Neural cell (in vitro differentiated cells): ENCODE measurements around the gene TMEM254. TPM values are rescaled to one million over a fixed set of nuclear protein-coding genes. Genes with fewer than 3 reads are reported as not detected.

Experiments
- H2AFZ ChIP-seq: fragments of 200-600, 300-800 bp; sonication (generic), shearing (Covaris generic); 2 replicates; pipeline ENCODE4 v1.6.0; 2014; ENCODE audit warnings: low read depth, mild to moderate bottlenecking, antibody characterized with exemption, low read length, moderate library complexity
- H3F3A ChIP-seq: fragments of 200-600 bp; shearing (Covaris generic); 2 replicates; pipeline ENCODE4 v1.6.1; 2016; ENCODE audit warnings: mild to moderate bottlenecking, moderate library complexity, mixed read lengths, antibody characterized with exemption, low read length; ENCODE audit not compliant: insufficient read depth, poor library complexity, severe bottlenecking
- H3K27ac ChIP-seq: fragments of 200-600, 300-800 bp; sonication (generic), shearing (Covaris generic); 2 replicates; pipeline ENCODE4 v1.5.1; 2014; ENCODE audit warnings: mild to moderate bottlenecking, low read length, moderate library complexity
- H3K27me3 ChIP-seq: fragments of 300-800, 200-600 bp; sonication (generic), shearing (Covaris generic); 2 replicates; pipeline ENCODE4 v1.6.0; 2014; ENCODE audit warnings: mild to moderate bottlenecking, low read depth, low read length, moderate library complexity; ENCODE audit not compliant: insufficient read depth
- H3K36me3 ChIP-seq: fragments of 300-800, 200-600 bp; sonication (generic), shearing (Covaris generic); 2 replicates; pipeline ENCODE4 v1.5.1; 2014; ENCODE audit warnings: mild to moderate bottlenecking, antibody characterized with exemption, low read length, moderate library complexity; ENCODE audit not compliant: insufficient read depth
- H3K4me2 ChIP-seq: fragments of 300-800, 200-600 bp; sonication (generic), shearing (Covaris generic); 2 replicates; pipeline ENCODE4 v1.6.0; 2014; ENCODE audit warnings: mild to moderate bottlenecking, low read length
- H3K4me3 ChIP-seq: fragments of 300-800, 200-600 bp; sonication (generic), shearing (Covaris generic); 2 replicates; pipeline ENCODE4 v1.5.1; 2014; ENCODE audit warnings: mild to moderate bottlenecking, low read length, moderate library complexity
- H3K79me2 ChIP-seq: fragments of 200-600 bp; shearing (Covaris generic); replicated peaks from 2 replicates; pipeline ENCODE4 v1.6.0; 2014; ENCODE audit warnings: mild to moderate bottlenecking, low read length, moderate library complexity; ENCODE audit not compliant: insufficient read depth
- H3K9ac ChIP-seq: fragments of 300-800, 200-600 bp; sonication (generic), shearing (Covaris generic); 2 replicates; pipeline ENCODE4 v1.6.1; 2016; ENCODE audit warnings: mild to moderate bottlenecking, low read length, mixed read lengths
- H3K9me2 ChIP-seq: fragments of 200-600 bp; shearing (Covaris generic); 2 replicates; pipeline ENCODE4 v1.6.1; 2016; ENCODE audit warnings: mild to moderate bottlenecking, low read length, mixed read lengths; ENCODE audit not compliant: insufficient read depth
- H3K9me3 ChIP-seq: fragments of 200-600, 300-800 bp; sonication (generic), shearing (Covaris generic); 2 replicates; pipeline ENCODE4 v1.6.1; 2016; ENCODE audit warnings: mild to moderate bottlenecking, mixed run types, low read length, moderate library complexity, mixed read lengths
- H4K20me1 ChIP-seq: fragments of 200-600 bp; shearing (Covaris generic); 2 replicates; pipeline ENCODE4 v1.6.1; 2016; ENCODE audit warnings: mild to moderate bottlenecking, mixed run types; ENCODE audit not compliant: insufficient read depth
- EP300 ChIP-seq: fragments of 450-650 bp; conservative IDR thresholded peaks from 2 replicates; pipeline ENCODE4 v1.6.1; 2014; ENCODE audit warnings: antibody characterized with exemption, mild to moderate bottlenecking, moderate library complexity; ENCODE audit not compliant: poor library complexity, severe bottlenecking
- EZH2 ChIP-seq: fragments of 200-600, 300-800 bp; shearing (Covaris generic), sonication (generic); IDR thresholded peaks from 2 replicates; pipeline ENCODE4 v1.6.1; 2014; ENCODE audit warnings: antibody characterized with exemption, low read length, borderline replicate concordance, mild to moderate bottlenecking; ENCODE audit not compliant: insufficient read depth, poor library complexity, severe bottlenecking
- MXI1 ChIP-seq: fragments of 450-650 bp; conservative IDR thresholded peaks from 2 replicates; pipeline ENCODE4 v1.6.1; 2014; ENCODE audit warnings: antibody characterized with exemption, mild to moderate bottlenecking; ENCODE audit not compliant: poor library complexity, severe bottlenecking
- POLR2AphosphoS5 ChIP-seq: IDR thresholded peaks from 2 replicates; pipeline ENCODE4 v1.6.1; 2012
- RAD21 ChIP-seq: fragments of 450-650 bp; conservative IDR thresholded peaks from 2 replicates; pipeline ENCODE4 v1.6.1; 2014; ENCODE audit warnings: antibody characterized with exemption, mild to moderate bottlenecking, moderate library complexity
- SMC3 ChIP-seq: fragments of 450-650 bp; conservative IDR thresholded peaks from 2 replicates; pipeline ENCODE4 v1.6.1; 2014; ENCODE audit warnings: antibody characterized with exemption, mild to moderate bottlenecking, moderate library complexity; ENCODE audit not compliant: poor library complexity
- TAF1 ChIP-seq: IDR thresholded peaks from 2 replicates; pipeline ENCODE4 v1.6.1; 2012; ENCODE audit warnings: low read depth
- polyA plus RNA-seq: library from polyadenylated mRNA; depleted of rRNA; stranded (reverse); fragments of >200 nt; gene quantifications from 2 replicates; pipeline ENCODE4 v1.2.3, GENCODE V29; 2014
- TF ChIP-seq, protein P1 (sequence below): IDR thresholded peaks from 2 replicates; pipeline ENCODE4 v1.6.1; 2012; ENCODE audit warnings: borderline replicate concordance
- TF ChIP-seq, protein P2 (sequence below): fragments of 450-650 bp; IDR thresholded peaks from 2 replicates; pipeline ENCODE4 v1.5.1; 2014; ENCODE audit warnings: antibody characterized with exemption, mild to moderate bottlenecking, moderate library complexity; ENCODE audit not compliant: poor library complexity, severe bottlenecking

TMEM254 gene
- polyA plus RNA-seq, 1 donor from 2014 or later, result 24.3 TPM

DNA sequence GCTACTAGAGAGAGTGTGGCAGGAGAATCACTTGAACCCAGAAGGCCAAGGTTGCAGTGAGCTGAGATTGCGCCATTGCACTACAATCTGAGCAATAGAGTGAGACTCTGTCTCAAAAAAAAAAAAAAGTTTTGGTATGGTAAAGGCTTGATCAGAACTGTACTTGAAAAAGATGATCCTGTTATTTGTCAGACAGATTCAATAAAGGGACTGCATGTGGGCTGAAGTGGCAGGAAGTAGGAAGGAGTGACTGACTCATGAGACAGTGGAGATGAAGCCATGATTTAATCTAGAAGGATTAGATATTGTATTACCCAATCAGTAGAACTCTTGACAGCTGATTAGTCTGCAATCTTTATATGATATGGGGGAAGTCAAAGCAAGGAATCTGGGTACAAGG lies 2.7 kb upstream of the TMEM254 start:
- Histone ChIP-seq H3K9me3 (no peaks in the 10 kb centered on the region), H3K27me3 (no peaks in the 10 kb centered on the region), H3K27ac (no peak overlapping the region), H3K9ac (no peak overlapping the region), H2AFZ (no peak overlapping the region), H3K9me2 (no peaks in the 10 kb centered on the region), H3K4me3 (no peak overlapping the region), H3K4me2 (no peak overlapping the region), H3K36me3 (no peaks in the 10 kb centered on the region), H4K20me1 (no peaks in the 10 kb centered on the region), H3K79me2 (peaks cover 8% of the 10 kb centered on the region), H3F3A (no peaks in the 10 kb centered on the region)
- TF ChIP-seq TAF1 (no peak), POLR2AphosphoS5 (no peak), SMC3 (no peak), MXI1 (no peak), RAD21 (no peak), EZH2 (no peak), EP300 (no peak)
- TF ChIP-seq, protein P1, sequence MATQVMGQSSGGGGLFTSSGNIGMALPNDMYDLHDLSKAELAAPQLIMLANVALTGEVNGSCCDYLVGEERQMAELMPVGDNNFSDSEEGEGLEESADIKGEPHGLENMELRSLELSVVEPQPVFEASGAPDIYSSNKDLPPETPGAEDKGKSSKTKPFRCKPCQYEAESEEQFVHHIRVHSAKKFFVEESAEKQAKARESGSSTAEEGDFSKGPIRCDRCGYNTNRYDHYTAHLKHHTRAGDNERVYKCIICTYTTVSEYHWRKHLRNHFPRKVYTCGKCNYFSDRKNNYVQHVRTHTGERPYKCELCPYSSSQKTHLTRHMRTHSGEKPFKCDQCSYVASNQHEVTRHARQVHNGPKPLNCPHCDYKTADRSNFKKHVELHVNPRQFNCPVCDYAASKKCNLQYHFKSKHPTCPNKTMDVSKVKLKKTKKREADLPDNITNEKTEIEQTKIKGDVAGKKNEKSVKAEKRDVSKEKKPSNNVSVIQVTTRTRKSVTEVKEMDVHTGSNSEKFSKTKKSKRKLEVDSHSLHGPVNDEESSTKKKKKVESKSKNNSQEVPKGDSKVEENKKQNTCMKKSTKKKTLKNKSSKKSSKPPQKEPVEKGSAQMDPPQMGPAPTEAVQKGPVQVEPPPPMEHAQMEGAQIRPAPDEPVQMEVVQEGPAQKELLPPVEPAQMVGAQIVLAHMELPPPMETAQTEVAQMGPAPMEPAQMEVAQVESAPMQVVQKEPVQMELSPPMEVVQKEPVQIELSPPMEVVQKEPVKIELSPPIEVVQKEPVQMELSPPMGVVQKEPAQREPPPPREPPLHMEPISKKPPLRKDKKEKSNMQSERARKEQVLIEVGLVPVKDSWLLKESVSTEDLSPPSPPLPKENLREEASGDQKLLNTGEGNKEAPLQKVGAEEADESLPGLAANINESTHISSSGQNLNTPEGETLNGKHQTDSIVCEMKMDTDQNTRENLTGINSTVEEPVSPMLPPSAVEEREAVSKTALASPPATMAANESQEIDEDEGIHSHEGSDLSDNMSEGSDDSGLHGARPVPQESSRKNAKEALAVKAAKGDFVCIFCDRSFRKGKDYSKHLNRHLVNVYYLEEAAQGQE, result no peak
- TF ChIP-seq, protein P2, sequence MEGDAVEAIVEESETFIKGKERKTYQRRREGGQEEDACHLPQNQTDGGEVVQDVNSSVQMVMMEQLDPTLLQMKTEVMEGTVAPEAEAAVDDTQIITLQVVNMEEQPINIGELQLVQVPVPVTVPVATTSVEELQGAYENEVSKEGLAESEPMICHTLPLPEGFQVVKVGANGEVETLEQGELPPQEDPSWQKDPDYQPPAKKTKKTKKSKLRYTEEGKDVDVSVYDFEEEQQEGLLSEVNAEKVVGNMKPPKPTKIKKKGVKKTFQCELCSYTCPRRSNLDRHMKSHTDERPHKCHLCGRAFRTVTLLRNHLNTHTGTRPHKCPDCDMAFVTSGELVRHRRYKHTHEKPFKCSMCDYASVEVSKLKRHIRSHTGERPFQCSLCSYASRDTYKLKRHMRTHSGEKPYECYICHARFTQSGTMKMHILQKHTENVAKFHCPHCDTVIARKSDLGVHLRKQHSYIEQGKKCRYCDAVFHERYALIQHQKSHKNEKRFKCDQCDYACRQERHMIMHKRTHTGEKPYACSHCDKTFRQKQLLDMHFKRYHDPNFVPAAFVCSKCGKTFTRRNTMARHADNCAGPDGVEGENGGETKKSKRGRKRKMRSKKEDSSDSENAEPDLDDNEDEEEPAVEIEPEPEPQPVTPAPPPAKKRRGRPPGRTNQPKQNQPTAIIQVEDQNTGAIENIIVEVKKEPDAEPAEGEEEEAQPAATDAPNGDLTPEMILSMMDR, result no peak

GRCh38 chr10:80077869-80078447 lies 507 bp upstream of the TMEM254 start:
- Histone ChIP-seq H3K9me3 (no peaks in the 10 kb centered on the region), H2AFZ (peak overlapping the region; percentile 100), H3K4me2 (peak overlapping the region; percentile 81), H3K9ac (peak overlapping the region; percentile 95), H3F3A (no peaks in the 10 kb centered on the region), H3K27ac (peak overlapping the region; percentile 94), H4K20me1 (no peaks in the 10 kb centered on the region), H3K27me3 (no peaks in the 10 kb centered on the region), H3K79me2 (peaks cover 8% of the 10 kb centered on the region), H3K4me3 (peak overlapping the region; percentile 85), H3K36me3 (no peaks in the 10 kb centered on the region), H3K9me2 (no peaks in the 10 kb centered on the region)
- TF ChIP-seq, protein P1, result no peak
- no peak for TF ChIP-seq TAF1
- no peak for TF ChIP-seq EP300
